Urothelium cell line (cell line): ENCODE measurements around the gene MEIG1.
"Not testable (repeated sequence)": the region's sequence is repeated elsewhere in the genome, so short reads cannot be mapped to it uniquely, and the experiment has no call there.

Experiments
- DNase-seq: peaks from one replicate; pipeline ENCODE4 v3.0.0; 2011; ENCODE audit warnings: low spot score, mixed read lengths
- FAIRE-seq: peaks from 2 replicates; lab custom pipeline; 2011; peaks lifted over from hg19 to GRCh38; lab: Jason Lieb, UNC

Gene MEIG1

GRCh38 chr10:14954001-14954770 is 5.0 kb upstream of the MEIG1 start, which contains the start of gene DCLRE1C:
Gene DCLRE1C (minus strand): TSS chr10:14954096. CDS start chr10:14954010, 86 bp downstream.
- peak; percentile 97 for DNase-seq
- no peak for FAIRE-seq

DNA sequence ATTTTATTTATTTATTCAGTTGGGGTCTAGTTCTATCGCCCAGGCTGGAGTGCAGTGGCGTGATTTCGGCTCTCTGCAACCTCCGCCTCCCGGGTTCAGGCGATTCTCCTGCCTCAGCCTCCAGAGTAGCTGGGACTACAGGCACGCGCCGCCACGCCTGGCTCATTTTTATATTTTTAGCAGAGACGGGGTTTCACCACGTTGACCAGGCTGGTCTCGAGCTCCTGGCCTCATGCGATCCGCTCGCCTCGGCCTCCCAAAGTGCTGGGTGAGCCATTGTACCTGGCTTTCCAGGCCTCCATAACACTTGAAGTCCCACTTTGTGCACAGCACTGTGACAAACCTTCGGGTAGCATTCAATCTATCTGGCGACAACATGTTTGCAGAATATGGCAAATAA is 4.3 kb upstream of the MEIG1 start:
- DNase-seq (no peak), FAIRE-seq (no peak)

GRCh38 chr10:14958872-14959220 is 342 bp upstream of the MEIG1 start:
- DNase-seq (no peak), FAIRE-seq (no peak)

GRCh38 chr10:14967897-14968296 is 8.7 kb downstream of the MEIG1 start:
- FAIRE-seq = no peak

GRCh38 chr10:14971867-14972448 is 12.8 kb downstream of the MEIG1 start:
- DNase-seq (no peak), FAIRE-seq (no peak)

More at GRCh38 chr10:14967897-14968296, 8.7 kb downstream of the MEIG1 start:
- no peak for DNase-seq

GRCh38 chr10:14974153-14974998 is 15.2 kb downstream of the MEIG1 start:
- FAIRE-seq = not testable (repeated sequence)

DNA sequence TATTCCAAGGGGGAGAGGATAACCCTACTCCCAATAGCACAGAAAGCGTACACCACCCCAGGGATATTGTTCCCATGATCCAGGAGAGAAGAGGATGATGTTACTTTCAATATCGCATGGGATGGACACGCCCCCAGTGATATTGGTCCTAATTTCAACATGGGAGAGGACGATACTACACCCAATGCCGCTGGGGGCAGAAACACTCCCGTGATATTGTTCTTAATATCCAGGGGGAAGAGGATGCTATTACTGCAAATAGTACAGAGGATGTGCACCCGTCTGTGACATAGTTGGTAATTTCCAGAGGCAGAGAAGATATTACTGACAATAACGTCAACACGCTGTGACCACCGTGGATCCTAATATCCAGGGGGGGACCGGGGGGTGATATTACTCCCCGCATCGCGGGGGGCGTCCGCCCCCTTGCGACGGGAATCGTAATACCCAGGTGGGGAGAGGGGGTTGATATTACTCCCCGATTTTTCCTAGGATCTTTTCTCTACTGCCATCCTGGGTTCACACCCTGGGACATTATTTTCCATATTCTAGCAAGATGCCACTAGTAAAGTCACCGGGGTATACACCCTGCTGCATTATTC is 16.6 kb downstream of the MEIG1 start:
- DNase-seq (peak; percentile 26), FAIRE-seq (no peak)

More at GRCh38 chr10:14974153-14974998, 15.2 kb downstream of the MEIG1 start:
- not testable (repeated sequence) for DNase-seq

DNA sequence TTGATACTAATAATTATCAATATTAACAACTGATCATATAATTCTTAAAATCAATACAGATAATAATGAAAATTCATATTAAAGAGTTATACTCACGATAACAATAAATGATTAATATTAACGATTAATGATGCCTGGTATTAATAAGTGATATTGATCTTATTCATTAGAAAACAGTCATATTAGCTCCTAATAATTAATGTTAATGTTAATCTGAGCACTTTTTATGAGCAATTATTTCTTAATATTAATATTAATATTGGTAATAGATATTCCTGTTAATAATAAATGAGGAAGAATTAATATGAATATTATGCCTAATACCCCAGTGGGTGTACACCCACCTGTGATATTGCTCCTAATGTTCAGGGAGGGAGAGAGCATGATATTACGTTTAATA is 23.6 kb downstream of the MEIG1 start:
- no peak for DNase-seq
- no peak for FAIRE-seq

- not testable (repeated sequence) for FAIRE-seq, DNase-seq
Measured at GRCh38 chr10:14989552-14989951, 30.4 kb downstream of the MEIG1 start.

DNA sequence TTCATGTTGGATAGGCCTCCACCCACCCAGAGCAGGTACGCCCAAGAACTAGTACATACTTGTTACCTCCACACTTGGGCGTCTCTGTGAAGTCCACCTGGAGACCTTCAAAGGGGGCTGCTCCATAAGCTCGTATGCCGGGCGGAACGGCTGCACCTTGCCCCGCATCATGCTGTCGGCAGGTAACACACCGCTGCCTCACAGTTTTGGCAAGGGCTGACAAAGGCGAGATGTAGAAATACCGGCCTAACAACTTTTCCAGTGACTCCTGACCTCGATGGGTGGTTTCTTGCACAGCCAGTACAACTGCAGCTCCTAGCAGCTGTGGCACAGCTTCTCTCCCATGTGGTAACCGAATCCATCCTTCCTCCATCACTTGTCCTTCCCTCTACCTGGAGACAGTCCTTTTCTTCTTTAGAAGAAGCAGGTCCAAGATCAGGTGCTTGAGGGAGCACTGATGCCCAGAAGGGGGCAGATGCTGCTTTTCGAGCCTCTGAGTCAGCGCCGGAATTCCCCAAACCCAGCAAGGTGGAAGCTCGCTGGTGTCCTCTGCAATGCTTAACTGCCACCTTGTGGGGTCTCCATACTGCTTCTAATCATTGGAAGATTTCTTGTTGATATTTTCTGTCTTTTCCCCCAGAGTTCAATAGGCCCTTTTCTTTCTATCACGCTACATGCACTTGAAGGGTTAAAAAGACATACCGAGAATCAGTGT is 32.0 kb downstream of the MEIG1 start:
- FAIRE-seq, DNase-seq: not testable (repeated sequence)

- not testable (repeated sequence) for DNase-seq, FAIRE-seq
Measured at GRCh38 chr10:14992336-14992735, 33.1 kb downstream of the MEIG1 start.

- not testable (repeated sequence) for DNase-seq, FAIRE-seq
Measured at GRCh38 chr10:14993500-14994455, 34.6 kb downstream of the MEIG1 start.

DNA sequence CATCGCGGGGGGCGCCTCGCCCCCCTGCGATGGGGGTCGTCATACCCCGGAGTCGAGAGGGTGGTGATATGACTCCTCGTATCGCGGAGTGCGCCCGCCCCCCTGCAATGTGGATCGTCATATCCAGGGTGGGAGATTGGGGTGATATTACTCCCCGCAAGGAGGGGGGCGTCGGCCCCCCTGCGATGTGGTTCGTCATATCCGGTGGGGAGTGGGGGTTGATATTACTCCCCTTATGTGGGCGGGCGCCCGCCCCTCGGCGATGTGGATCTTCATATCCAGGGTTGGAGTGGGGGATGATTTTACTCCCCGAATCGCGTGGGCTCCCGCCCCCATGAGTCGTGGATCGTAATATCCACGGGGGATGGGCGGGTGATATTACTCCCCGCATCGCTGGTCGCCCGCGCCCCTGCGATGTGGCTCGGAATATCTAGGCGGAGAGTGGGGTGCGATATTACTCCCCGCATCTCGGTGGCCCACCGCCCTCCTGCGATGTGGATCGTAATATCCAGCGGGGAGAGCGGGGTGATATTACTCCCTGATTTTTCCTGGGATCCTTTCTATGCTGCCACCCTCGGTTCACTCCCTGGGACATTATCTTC is 36.9 kb downstream of the MEIG1 start:
- FAIRE-seq (no peak), DNase-seq (no peak)

DNA sequence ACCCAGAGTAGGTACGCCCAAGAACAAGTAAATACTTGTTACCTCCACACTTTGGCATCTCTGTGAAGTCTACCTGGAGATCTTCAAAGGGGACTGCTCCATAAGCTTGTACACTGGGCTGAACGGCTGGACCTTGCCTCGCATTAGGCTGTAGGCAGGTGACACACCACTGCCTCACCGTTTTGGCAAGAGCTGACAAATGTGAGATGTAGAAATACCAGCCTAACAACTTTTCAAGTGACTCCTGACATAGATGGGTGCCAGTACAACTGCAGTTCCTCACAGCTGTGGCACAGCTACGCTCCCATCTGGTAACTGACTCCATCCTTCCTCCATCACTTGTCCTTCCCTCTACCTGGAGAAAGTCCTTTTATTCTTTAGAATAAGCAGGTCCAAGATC is 54.3 kb downstream of the MEIG1 start:
- not testable (repeated sequence) for DNase-seq, FAIRE-seq

DNA sequence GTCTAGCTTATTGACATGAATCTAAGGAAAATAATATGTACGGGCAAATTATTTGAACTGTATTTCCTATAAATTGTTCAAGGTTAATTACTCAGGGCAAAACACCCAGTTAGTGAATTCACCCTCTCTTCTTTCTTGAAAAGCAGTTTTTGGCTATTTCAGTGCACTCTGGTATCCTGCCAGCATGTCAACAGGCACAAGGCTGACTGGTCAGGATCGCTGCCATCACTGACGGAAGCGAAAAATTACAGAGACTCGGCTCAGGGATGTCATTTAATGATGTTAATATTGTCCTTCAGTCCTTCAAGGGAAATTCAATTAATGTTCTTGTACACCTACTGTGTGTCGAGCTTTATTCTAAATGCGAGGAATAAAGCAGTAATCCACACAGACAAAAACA is 56.3 kb downstream of the MEIG1 start:
- FAIRE-seq (no peak), DNase-seq (no peak)

GRCh38 chr10:15020966-15021365 is 61.8 kb downstream of the MEIG1 start:
- FAIRE-seq, DNase-seq: not testable (repeated sequence)
